ENCODE measurements around the gene SUPT3H.
"Not testable (repeated sequence)": the region's sequence is repeated elsewhere in the genome, so short reads cannot be mapped to it uniquely, and the experiment has no call there.

DNA sequence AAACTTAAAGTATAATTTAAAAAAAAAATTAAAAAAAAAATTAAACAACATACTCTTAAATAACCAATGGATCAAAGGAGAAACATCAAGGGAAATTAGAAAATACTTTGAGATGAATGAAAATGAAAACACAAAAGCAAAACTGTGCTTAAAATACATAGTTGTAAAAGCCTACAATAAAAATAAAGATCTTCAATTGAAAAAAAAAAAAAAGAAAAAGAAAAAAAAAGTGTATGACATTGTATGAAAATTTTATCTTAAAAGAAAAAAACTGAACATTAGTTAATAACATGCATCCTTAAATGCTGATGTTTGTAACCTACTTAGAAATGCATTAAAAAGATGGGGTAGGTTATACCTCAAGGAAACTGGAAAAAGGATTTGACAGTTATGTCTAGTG, 501.1 kb downstream of the SUPT3H start:
- not testable (repeated sequence) for TF ChIP-seq POLR2AphosphoS5 (IDR thresholded peaks at IDR 0.05; ENCODE audit: borderline replicate concordance, low read depth, low read length); EZH2 (IDR thresholded peaks at IDR 0.05)

All from SK-N-MC (cell line).